A673 (cell line): ENCODE measurements around the gene CNTROB.

ENCODE experiments used
- CTCF ChIP-seq: fragments of 300-800, 200-600 bp; sonication (generic); conservative IDR thresholded peaks from 2 replicates; pipeline ENCODE4 v1.5.1; 2017; ENCODE audit warnings: low read depth, mild to moderate bottlenecking, antibody characterized with exemption, low read length, moderate library complexity, mixed read lengths
- EZH2 ChIP-seq: fragments of 200-600 bp; sonication (generic); IDR thresholded peaks from 2 replicates; pipeline ENCODE4 v1.6.1; 2017; ENCODE audit warnings: borderline replicate concordance, low read depth, mild to moderate bottlenecking, mixed read lengths, antibody characterized with exemption, low read length; ENCODE audit not compliant: poor library complexity, severe bottlenecking

DNA sequence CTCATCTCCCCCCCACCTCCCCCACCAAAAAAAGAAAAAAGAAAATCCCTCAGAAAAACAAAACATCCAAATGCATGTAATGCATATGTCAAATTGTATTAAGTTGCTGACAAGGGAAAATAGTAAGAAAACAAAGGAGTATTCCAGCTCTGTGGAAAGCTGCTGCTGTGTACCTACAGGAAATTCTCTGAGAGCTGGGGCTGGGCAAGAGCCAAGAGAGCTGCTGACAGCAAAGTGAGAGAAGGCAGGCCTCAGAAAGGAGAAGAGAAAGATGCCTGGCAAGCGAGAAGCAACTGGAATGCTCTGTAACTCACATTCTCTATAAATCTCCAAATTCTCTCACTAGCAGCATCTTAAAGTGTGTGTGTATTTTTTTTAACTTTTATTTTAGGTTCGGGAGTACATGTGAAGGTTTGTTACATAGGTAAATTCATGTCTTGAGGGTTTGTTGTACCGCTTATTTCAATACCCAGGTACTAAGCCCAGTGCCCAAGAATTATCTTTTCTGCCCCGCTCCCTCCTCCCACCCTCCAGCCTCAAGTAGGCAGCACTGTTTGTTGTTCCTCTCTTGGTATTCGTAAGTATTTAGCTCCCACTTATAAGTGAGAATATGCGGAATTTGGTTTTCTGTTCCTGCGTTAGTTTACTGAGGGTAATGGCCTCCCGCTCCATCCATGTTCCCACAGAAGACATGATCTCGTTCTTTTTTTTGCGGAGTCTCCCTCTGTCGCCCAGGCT lies 24.4 kb downstream of the CNTROB start:
- TF ChIP-seq CTCF (no peak), EZH2 (no peak)
